GM19455 (cell line): Measurements from ENCODE around the gene KISS1R.

ENCODE experiments used
- ATAC-seq: cut with Tn5 transposase; IDR thresholded peaks from one replicate; pipeline ENCODE4 v1.9.1; 2021; ENCODE audit not compliant: unreplicated experiment

Gene KISS1R

DNA sequence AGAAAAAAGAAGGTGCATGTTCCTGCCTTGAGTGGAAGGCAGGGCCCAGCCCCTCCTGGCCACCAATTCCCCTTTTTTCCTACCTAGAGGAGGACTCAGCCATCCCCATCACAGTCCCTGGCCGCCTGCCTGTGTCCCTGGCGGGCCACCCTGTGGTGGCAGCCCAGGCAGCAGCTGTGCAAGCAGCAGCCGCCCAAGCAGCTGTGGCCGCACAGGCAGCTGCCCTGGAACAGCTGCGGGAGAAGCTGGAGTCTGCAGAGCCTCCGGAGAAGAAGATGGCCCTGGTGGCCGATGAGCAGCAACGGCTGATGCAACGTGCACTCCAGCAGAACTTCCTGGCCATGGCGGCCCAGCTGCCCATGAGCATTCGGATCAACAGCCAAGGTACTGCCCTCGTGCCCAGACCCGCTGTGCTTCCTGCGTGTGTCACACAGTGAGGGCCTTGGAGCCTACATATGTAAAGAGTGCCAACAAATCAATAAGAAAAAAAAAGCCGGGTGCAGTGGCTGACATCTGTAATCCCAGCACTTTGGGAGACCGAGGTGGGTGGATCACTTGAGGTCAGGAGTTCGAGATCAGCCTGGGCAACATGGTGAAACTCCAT lies 49.5 kb downstream of the KISS1R start:
- no peak for ATAC-seq
